Measurements from ENCODE around the gene ALDH5A1. TPM values are rescaled to one million over a fixed set of nuclear protein-coding genes. Genes with fewer than 3 reads are reported as not detected.

ALDH5A1 gene
- total RNA-seq, 1 experiment from 2014 or later: 19.1 TPM

GRCh38 chr6:24568683-24569082, 73.9 kb downstream of the ALDH5A1 start:
- intact Hi-C loops (cut with micrococcal nuclease; ENCODE audit: unreplicated experiment): no loop called here
- H3K9me2 ChIP-seq (ENCODE audit: insufficient read depth): no peaks in the 10 kb centered on the region
- ChIA-PET POLR2A (ENCODE audit: unreplicated experiment) (no interaction called here), CTCF (no interaction called here)
- H3K4me1 ChIP-seq (replicated peaks; ENCODE audit: insufficient read depth): no peaks in the 10 kb centered on the region
- TF ChIP-seq EZH2 (IDR thresholded peaks at IDR 0.05; ENCODE audit: low read depth): no peak
- no peak for TF ChIP-seq CTCF (conservative IDR thresholded peaks at IDR 0.05)
- H2AFZ ChIP-seq: no peak overlapping the region
- H3K36me3 ChIP-seq (ENCODE audit: low read depth): 0 out of 2 replicates have a peak, but pooled peaks cover 3% of the 10 kb centered on the region
- H3K27ac ChIP-seq: no peak overlapping the region
- DNase-seq: no peak
- H3F3A ChIP-seq (ENCODE audit: insufficient read depth, low read depth): no peaks in the 10 kb centered on the region
- H3K9me3 ChIP-seq (ENCODE audit: insufficient read depth, low read depth): no peaks in the 10 kb centered on the region
- no peaks in the 10 kb centered on the region for H4K20me1 ChIP-seq (ENCODE audit: insufficient read depth)
- no peak overlapping the region for H3K4me2 ChIP-seq
- H3K27me3 ChIP-seq (ENCODE audit: insufficient read depth, low read depth): no peaks in the 10 kb centered on the region
- no TSS peak for BruUV-seq (replicated peaks)
- no peaks in the 10 kb centered on the region for H3K79me2 ChIP-seq (ENCODE audit: low read depth)
- H3K4me3 ChIP-seq: no peak overlapping the region

GRCh38 chr6:24569811-24570210, 75.0 kb downstream of the ALDH5A1 start:
- H3K4me3 ChIP-seq: no peak overlapping the region
- H3K27me3 ChIP-seq (ENCODE audit: insufficient read depth, low read depth): no peaks in the 10 kb centered on the region
- intact Hi-C loops (cut with micrococcal nuclease; ENCODE audit: unreplicated experiment): no loop called here
- H4K20me1 ChIP-seq (ENCODE audit: insufficient read depth): no peaks in the 10 kb centered on the region
- H3F3A ChIP-seq (ENCODE audit: insufficient read depth, low read depth): no peaks in the 10 kb centered on the region
- BruUV-seq (replicated peaks): no TSS peak
- DNase-seq: no peak
- H3K27ac ChIP-seq: no peak overlapping the region
- TF ChIP-seq CTCF (conservative IDR thresholded peaks at IDR 0.05) (no peak), EZH2 (IDR thresholded peaks at IDR 0.05; ENCODE audit: low read depth) (no peak)
- H3K79me2 ChIP-seq (ENCODE audit: low read depth): no peaks in the 10 kb centered on the region
- no peaks in the 10 kb centered on the region for H3K4me1 ChIP-seq (replicated peaks; ENCODE audit: insufficient read depth)
- no peak overlapping the region for H3K4me2 ChIP-seq
- no peaks in the 10 kb centered on the region for H3K9me2 ChIP-seq (ENCODE audit: insufficient read depth)
- no peaks in the 10 kb centered on the region for H3K9me3 ChIP-seq (ENCODE audit: insufficient read depth, low read depth)
- no peak overlapping the region for H2AFZ ChIP-seq
- ChIA-PET CTCF (no interaction called here), POLR2A (ENCODE audit: unreplicated experiment) (no interaction called here)
- H3K36me3 ChIP-seq (ENCODE audit: low read depth): 0 out of 2 replicates have a peak, but pooled peaks cover 3% of the 10 kb centered on the region

GRCh38 chr6:24571361-24571760, 76.6 kb downstream of the ALDH5A1 start:
- no peaks in the 10 kb centered on the region for H3K4me1 ChIP-seq (replicated peaks; ENCODE audit: insufficient read depth)
- H3K4me2 ChIP-seq: no peak overlapping the region
- intact Hi-C loops (cut with micrococcal nuclease; ENCODE audit: unreplicated experiment): no loop called here
- no peaks in the 10 kb centered on the region for H3K79me2 ChIP-seq (ENCODE audit: low read depth)
- no peaks in the 10 kb centered on the region for H3K9me2 ChIP-seq (ENCODE audit: insufficient read depth)
- H3K4me3 ChIP-seq: no peak overlapping the region
- H3K27me3 ChIP-seq (ENCODE audit: insufficient read depth, low read depth): no peaks in the 10 kb centered on the region
- H3K36me3 ChIP-seq (ENCODE audit: low read depth): 0 out of 2 replicates have a peak, but pooled peaks cover 3% of the 10 kb centered on the region
- CTCF ChIA-PET: no interaction called here
- no TSS peak for BruUV-seq (replicated peaks)
- H4K20me1 ChIP-seq (ENCODE audit: insufficient read depth): no peaks in the 10 kb centered on the region
- no peaks in the 10 kb centered on the region for H3F3A ChIP-seq (ENCODE audit: insufficient read depth, low read depth)
- TF ChIP-seq CTCF (conservative IDR thresholded peaks at IDR 0.05): no peak
- no peak for TF ChIP-seq EZH2 (IDR thresholded peaks at IDR 0.05; ENCODE audit: low read depth)
- H2AFZ ChIP-seq: no peak overlapping the region
- POLR2A ChIA-PET (ENCODE audit: unreplicated experiment): interaction anchor here (0.6 kb wide), 1 partner anchor 284 kb away, joined by 26 read pairs; no protein-coding TSS in a partner anchor
- no peak overlapping the region for H3K27ac ChIP-seq
- H3K9me3 ChIP-seq (ENCODE audit: insufficient read depth, low read depth): no peaks in the 10 kb centered on the region
- DNase-seq: no peak
